HG02885 (cell line): ENCODE data around the gene RAB11A.

Experiments
- ATAC-seq: cut with Tn5 transposase; IDR thresholded peaks from one replicate; pipeline ENCODE4 v1.9.1; 2021; ENCODE audit warnings: mild to moderate bottlenecking; ENCODE audit not compliant: unreplicated experiment, poor library complexity

Gene RAB11A

DNA sequence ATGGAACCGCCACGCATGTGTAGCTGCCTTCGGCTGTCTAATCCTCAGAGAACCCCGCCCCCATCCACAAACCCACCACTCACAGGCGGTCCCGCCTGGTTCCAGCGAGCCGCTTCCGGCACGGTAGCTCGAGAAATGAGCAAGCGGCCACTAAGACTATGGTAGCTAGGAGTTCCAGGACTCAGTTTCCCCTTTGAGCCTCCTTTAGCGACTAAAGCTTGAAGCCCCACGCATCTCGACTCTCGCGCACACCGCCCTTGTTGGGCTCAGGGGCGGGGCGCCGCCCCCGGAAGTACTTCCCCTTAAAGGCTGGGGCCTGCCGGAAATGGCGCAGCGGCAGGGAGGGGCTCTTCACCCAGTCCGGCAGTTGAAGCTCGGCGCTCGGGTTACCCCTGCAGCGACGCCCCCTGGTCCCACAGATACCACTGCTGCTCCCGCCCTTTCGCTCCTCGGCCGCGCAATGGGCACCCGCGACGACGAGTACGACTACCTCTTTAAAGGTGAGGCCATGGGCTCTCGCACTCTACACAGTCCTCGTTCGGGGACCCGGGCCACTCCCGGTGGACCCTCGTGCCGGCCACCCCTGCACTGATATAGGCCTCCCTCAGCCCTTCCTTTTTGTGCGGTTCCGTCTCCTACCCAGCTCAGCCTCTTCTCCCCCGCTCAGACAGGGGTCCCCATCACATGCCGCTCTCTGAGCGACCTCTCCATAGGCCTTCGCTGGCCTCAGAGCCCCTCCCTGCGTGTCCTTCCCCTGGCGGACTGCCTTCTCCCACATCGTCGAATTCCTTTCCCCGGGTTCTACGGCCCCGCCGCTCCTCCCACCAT lies at the start of gene RAB11A:
Gene RAB11A (plus strand): TSS at position 366 of the 828 bp plus-strand sequence. CDS start 95 bp downstream, at position 461.
- ATAC-seq: peak; percentile 92

- ATAC-seq: no peak
These were observed 49.7 kb upstream of the RAB11A start for GRCh38 chr15:65819563-65819960.

GRCh38 chr15:65821070-65821469 lies 48.2 kb upstream of the RAB11A start:
- peak; percentile 43 for ATAC-seq

DNA sequence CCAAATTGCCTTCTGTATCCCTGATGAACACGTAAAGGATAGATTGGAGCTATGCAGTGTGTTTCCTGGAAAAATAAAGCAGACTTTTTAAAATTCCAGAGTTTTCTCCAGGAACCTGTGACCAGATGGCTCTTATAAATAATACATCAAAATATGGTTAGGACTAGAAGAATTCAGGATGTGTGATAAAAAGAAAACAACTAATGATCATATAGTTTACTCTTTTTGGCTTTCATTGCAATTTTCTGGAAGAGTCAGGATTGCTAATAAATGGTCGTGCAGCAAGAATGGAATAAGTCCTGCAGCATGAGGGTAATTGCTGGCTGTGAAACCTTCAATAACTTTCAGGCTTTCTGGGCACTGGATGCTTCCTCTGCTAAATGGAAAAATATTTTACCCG lies 47.0 kb upstream of the RAB11A start:
- ATAC-seq: no peak

- ATAC-seq: no peak
These were observed 45.1 kb upstream of the RAB11A start for GRCh38 chr15:65824031-65824743.

DNA sequence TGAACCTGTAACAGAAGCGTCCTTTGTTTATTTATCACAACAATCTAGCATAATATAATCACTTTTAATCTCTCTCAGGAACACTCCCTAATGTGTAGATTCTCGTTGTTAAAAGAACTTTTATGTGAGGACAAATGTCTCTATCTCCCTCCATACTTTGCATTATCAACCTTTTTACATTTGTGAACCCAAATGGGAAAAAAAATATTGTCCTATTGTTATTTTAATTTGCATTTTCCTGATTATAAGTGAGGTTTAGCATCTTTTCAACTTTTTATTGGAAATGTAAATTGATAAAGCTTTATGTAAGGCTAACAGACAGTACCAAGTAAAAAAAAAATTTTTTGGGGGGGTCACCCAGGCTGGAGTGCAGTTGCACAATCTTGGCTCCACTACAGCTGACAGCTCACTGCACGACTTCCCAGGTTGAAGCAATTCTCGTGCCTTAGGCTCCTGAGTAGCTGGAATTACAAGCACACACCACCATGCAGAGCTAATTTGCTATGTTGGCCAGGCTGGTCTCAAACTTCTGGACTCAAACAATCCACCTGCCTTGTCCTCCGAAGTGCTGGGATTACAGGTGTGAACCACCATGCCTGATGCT lies 44.2 kb upstream of the RAB11A start:
- no peak for ATAC-seq

DNA sequence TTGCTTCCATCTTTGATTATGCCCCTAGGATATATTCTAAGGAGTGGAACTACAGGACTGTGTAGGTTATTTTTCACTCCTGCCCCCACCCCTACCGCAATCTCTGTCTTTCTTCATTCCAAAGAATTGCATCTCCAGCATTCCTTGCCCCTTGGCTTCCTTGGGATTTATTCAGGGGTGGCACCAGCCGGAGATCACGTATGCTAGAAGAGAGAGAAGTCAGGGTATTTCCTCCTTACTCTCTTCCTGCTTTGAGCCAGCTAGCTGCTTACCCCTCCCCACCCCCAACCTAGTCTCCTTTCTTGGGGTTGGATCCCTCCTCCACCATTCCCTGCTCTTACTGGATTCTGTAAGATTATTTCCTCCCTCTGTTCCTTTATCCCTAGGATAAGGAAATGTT lies 42.2 kb upstream of the RAB11A start:
- ATAC-seq: no peak

- ATAC-seq: no peak
These were observed 40.7 kb upstream of the RAB11A start for GRCh38 chr15:65828585-65828984.

GRCh38 chr15:65829130-65829764 lies 40.0 kb upstream of the RAB11A start:
- no peak for ATAC-seq

GRCh38 chr15:65832549-65833364 lies 36.5 kb upstream of the RAB11A start:
- no peak for ATAC-seq

DNA sequence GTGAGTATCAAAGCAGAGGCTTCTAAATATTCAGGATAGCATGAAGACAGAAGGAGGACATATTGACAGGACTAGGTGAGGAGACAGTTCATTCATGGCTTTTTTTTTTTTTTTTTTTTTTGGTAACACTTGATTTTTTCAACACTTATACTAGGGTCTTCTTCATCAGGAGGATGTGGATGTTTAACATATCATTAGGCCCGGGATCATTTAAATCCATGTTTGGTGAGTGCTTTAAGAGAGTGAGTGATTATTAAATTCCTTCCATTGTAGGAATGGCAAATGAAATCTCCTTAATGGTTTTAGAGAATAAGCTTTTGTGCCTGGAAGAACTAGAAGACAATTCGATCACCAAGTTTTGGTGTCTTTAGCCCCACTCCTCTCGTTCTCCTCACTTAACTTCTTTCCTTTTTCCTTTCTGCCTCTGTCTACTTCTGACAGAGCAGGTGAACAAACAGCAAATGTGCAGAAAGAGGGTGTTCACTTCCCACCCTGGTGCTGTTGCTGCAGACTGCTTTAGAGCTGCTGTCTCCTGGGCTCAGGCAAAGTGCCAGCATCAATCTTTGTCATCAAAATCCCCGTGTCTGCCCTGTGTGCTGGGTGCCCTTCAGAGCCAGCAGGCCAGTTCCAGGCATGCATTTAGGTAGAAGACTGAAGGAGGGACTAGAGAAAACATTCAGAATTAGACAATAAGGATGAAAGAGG lies 35.6 kb upstream of the RAB11A start:
- no peak for ATAC-seq

DNA sequence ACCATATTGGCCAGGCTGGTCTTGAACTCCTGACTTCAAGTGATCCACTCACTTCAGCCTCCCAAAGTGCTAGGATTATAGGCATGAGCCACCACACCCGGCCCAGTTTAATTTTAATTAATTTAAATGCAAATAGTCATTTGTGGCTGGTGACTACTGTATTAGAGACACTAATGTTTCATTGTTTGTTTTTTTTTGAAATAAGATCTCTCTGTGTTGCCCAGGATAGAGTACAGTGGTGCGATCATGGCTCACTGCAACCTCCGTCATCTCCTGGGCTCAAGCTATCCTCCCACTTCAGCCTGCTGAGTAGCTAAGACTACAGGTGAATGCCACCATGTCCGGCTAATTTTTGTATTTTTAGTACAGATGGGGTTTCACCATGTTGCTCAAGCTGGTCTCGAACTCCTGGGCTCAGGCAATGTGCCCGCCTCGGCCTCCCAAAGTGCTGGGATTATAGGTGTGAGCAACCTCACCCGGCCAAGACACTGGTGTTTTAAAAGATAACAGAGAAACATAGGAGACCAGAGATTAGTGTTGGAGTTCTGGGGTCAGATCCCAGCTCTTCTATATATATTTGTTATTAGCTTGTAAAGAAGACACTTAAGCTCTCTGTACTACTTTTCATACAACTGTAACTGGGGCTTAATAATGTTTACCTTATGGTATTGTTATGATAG lies 34.5 kb upstream of the RAB11A start:
- ATAC-seq: no peak

- no peak for ATAC-seq
These were observed 33.8 kb upstream of the RAB11A start for GRCh38 chr15:65835447-65835846.

- no peak for ATAC-seq
These were observed 32.6 kb upstream of the RAB11A start for GRCh38 chr15:65836665-65837064.

DNA sequence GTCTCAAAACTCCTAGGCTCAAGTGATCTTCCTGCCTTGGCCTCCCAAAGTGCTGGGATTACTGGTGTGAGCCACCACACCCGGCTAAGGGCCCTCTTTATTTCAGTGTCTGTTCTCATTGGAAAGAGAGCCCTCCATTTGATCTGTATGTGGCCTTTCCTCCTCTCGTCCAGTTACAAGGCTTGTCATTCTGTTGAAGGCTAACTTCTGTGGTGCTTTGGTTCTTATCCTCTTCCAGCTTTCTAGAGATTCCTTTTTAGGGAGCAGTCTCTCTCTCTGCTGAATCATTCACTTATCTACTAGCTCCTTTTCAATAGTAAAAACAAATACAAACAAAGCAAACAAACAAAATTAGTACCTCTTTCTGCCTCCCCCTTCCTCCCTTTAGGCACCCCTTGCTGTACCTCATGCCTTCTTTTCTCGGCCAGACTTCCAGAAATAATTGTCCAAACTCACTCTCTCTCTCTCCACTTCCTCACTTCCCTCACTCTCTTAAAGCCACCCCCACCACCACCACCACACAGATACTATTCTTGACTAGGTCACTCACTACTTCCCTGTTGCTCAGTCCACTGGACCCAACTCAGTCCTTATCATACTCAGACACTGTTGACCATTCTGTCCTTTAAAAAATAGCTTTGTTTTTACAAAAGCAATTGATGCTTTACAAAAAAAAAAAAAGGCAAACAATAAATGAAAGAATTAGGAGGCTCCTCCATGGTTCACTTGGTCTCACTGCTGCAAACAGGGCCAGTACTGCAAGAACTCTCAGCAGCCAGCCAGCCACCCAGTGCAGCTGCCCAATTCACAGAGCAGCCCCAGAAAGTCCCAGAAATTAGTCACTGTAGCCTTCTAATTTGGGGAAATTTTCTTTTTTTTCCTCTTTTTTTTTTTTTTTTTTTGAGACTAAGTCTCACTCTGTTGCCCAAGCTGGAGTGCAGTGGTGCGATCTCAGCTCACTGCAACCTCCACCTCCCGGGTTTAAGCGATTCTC lies 31.7 kb upstream of the RAB11A start:
- no peak for ATAC-seq

GRCh38 chr15:65839354-65839901 lies 29.9 kb upstream of the RAB11A start:
- no peak for ATAC-seq

DNA sequence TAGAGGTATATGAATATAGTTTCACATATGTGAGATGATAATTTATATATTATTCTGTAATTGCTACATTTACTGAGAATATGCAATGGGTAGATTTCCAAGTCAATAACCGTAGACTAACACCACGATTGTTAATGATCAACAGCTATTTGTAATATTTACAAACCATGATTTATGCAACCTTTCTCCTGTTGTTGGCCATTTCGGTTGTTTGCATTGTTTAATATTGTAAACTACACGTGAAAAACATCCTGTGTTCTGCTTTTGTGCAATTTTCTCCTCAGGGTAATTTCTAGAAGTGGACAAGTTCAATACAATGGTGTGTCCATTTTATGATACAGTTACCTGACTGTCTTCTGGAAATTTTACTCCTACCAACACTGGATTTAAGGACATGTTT lies 29.3 kb upstream of the RAB11A start:
- ATAC-seq: no peak
